Stimulated activated CD4-positive, alpha-beta T cell treated with anti-CD3 and anti-CD28 coated beads, Interleukin-2, amount 100 ng/mL, for 4 hours (primary cell): ENCODE data around the gene SLC8A1.
"Not testable (repeated sequence)": the region's sequence is repeated elsewhere in the genome, so short reads cannot be mapped to it uniquely, and the experiment has no call there.

ENCODE experiments used
- DNase-seq: peaks from one replicate; pipeline ENCODE4 v3.0.0-alpha.2; 2020; ENCODE audit warnings: low read depth

Gene SLC8A1

GRCh38 chr2:40108851-40109250 is 343.0 kb downstream of the SLC8A1 start:
- no peak for DNase-seq

GRCh38 chr2:40106061-40106460 is 345.8 kb downstream of the SLC8A1 start:
- DNase-seq, result no peak

GRCh38 chr2:40105593-40105992 is 346.3 kb downstream of the SLC8A1 start:
- DNase-seq, result no peak

- no peak for DNase-seq
These were observed 348.3 kb downstream of the SLC8A1 start for GRCh38 chr2:40103590-40103989.

GRCh38 chr2:40103163-40103562 is 348.7 kb downstream of the SLC8A1 start:
- no peak for DNase-seq

GRCh38 chr2:40102447-40102846 is 349.4 kb downstream of the SLC8A1 start:
- no peak for DNase-seq

- no peak for DNase-seq
These were observed 350.7 kb downstream of the SLC8A1 start for GRCh38 chr2:40101131-40101575.

GRCh38 chr2:40100676-40101075 is 351.2 kb downstream of the SLC8A1 start:
- no peak for DNase-seq

GRCh38 chr2:40098786-40099470 is 353.0 kb downstream of the SLC8A1 start:
- DNase-seq, result no peak

- DNase-seq, result no peak
These were observed 354.1 kb downstream of the SLC8A1 start for GRCh38 chr2:40097691-40098385.

GRCh38 chr2:40096360-40096759 is 355.5 kb downstream of the SLC8A1 start:
- no peak for DNase-seq

- DNase-seq, result no peak
These were observed 356.9 kb downstream of the SLC8A1 start for GRCh38 chr2:40095000-40095399.

- no peak for DNase-seq
These were observed 357.4 kb downstream of the SLC8A1 start for GRCh38 chr2:40094451-40094850.

GRCh38 chr2:40093021-40093675 is 358.7 kb downstream of the SLC8A1 start:
- no peak for DNase-seq

- DNase-seq, result no peak
These were observed 361.8 kb downstream of the SLC8A1 start for GRCh38 chr2:40090044-40090443.

- no peak for DNase-seq
These were observed 364.0 kb downstream of the SLC8A1 start for GRCh38 chr2:40087927-40088326.

GRCh38 chr2:40087434-40087833 is 364.5 kb downstream of the SLC8A1 start:
- no peak for DNase-seq

- DNase-seq, result no peak
These were observed 366.1 kb downstream of the SLC8A1 start for GRCh38 chr2:40085786-40086185.

GRCh38 chr2:40073336-40073735 is 378.6 kb downstream of the SLC8A1 start:
- DNase-seq, result not testable (repeated sequence)

GRCh38 chr2:40072442-40073232 is 379.3 kb downstream of the SLC8A1 start:
- no peak for DNase-seq

GRCh38 chr2:40062381-40062780 is 389.5 kb downstream of the SLC8A1 start:
- DNase-seq, result no peak

- no peak for DNase-seq
These were observed 402.1 kb downstream of the SLC8A1 start for GRCh38 chr2:40049781-40050180.
